Chondrocyte (in vitro differentiated cells): ENCODE data around the gene USP6NL. TPM values are rescaled to one million over a fixed set of nuclear protein-coding genes. Genes with fewer than 3 reads are reported as not detected.

Experiments used
- DNase-seq: peaks from one replicate; pipeline ENCODE4 v3.0.0; 2021; ENCODE audit warnings: mixed read lengths, low spot score
- H3K27ac Mint-ChIP-seq: one replicate; pipeline ENCODE4 v1.8.0; 2021; ENCODE audit warnings: mild to moderate bottlenecking, moderate library complexity, mixed read lengths; ENCODE audit not compliant: unreplicated experiment
- H3K27me3 Mint-ChIP-seq: 2 replicates; pipeline ENCODE4 v1.8.0; 2021; ENCODE audit warnings: low read depth, mixed read lengths
- H3K36me3 Mint-ChIP-seq: 2 replicates; pipeline ENCODE4 v1.8.0; 2021; ENCODE audit warnings: low read depth, mixed read lengths
- H3K4me1 Mint-ChIP-seq: 2 replicates; pipeline ENCODE4 v1.8.0; 2021; ENCODE audit warnings: low read depth, mild to moderate bottlenecking, mixed read lengths
- H3K4me3 Mint-ChIP-seq: one replicate; pipeline ENCODE4 v1.8.0; 2021; ENCODE audit warnings: mild to moderate bottlenecking, moderate library complexity, mixed read lengths; ENCODE audit not compliant: unreplicated experiment
- H3K9me3 Mint-ChIP-seq: 2 replicates; pipeline ENCODE4 v1.8.0; 2021; ENCODE audit warnings: low read depth, mixed read lengths
- CTCF ChIP-seq: fragments of 200-600 bp; sonication (generic); IDR thresholded peaks from 2 replicates; pipeline ENCODE4 v1.5.0; 2021; ENCODE audit warnings: antibody characterized with exemption, mild to moderate bottlenecking, moderate library complexity
- total RNA-seq: library from RNA; stranded (reverse); gene quantifications from 3 replicates; pipeline ENCODE4 v1.2.1, GENCODE V29; 2021

The USP6NL gene
- total RNA-seq, 1 donor from 2014 or later: 12.3 TPM

DNA sequence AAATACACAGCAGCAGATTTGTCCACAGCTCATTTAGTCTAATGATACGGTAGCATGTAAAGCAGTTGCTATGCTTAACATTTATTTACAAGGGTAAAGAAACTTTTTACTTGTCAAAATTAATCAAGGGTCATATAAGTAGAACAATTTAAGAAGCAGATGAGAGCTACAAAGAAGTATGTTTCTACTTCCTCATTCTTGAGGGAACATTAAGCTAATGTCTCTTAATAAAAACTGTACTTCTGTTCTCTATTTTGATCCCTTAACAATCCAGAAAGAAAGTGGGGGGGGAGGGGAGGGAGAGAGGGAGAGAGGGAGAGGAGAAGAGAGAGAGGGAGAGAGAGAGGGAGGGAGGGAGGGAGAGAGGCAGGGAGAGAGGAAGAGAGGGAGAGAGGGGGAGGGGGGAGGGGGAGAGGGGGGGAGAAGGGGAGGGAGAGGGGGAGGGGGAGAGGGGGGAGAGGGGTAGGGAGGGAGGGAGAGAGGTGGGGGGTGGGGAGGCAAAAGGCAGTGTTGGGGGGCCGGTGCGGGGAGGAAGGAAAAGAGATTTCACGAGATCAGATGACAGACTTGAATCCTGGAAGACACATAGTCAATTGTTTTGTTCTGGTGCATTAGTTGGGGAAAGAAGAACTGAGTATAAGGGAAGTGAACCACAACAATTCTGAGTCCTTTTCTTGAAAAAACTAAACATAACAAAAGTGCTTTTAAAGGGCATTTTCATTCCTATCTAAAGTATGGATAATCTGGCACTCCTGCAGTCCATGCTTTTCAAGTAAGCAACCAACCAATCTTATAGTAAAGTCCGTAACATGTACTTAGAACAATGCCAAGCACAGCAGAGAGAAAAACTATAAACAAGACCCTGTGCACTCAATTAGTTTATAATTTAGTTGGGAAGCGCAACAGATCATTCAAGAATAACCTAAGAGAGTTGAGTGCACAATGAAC is 128.0 kb downstream of the USP6NL start:
- H3K27me3 Mint-ChIP-seq: no peaks in the 10 kb centered on the region
- no peak overlapping the region for H3K4me3 Mint-ChIP-seq
- TF ChIP-seq CTCF: no peak
- H3K36me3 Mint-ChIP-seq: peaks cover 18% of the 10 kb centered on the region
- DNase-seq: no peak
- no peaks in the 10 kb centered on the region for H3K4me1 Mint-ChIP-seq
- H3K9me3 Mint-ChIP-seq: no peaks in the 10 kb centered on the region
- H3K27ac Mint-ChIP-seq: no peak overlapping the region

DNA sequence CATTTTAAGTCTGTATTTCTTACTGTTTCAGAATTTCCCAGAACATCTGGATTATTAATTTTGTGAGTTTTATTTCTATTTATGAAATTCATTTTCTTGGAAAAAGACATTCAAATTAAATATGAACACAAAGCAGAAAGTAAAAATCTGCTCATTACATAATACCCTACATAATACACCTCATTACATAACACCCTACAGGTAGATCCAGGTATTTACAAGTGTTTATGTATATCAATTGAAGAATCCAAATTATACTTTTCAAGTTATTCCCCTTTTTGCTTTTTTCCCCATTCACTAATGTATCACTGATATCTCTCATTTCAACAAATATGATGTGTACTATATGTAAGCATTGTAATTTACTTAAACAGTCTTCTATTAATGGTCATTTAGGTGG is 129.1 kb downstream of the USP6NL start:
- H3K36me3 Mint-ChIP-seq: peaks cover 15% of the 10 kb centered on the region

GRCh38 chr10:11480687-11481086 is 130.8 kb downstream of the USP6NL start:
- DNase-seq: no peak
- no peaks in the 10 kb centered on the region for H3K4me1 Mint-ChIP-seq
- no peak for TF ChIP-seq CTCF
- no peaks in the 10 kb centered on the region for H3K27me3 Mint-ChIP-seq
- no peak overlapping the region for H3K4me3 Mint-ChIP-seq
- H3K27ac Mint-ChIP-seq: no peak overlapping the region
- peaks cover 14% of the 10 kb centered on the region for H3K36me3 Mint-ChIP-seq
- no peaks in the 10 kb centered on the region for H3K9me3 Mint-ChIP-seq

More for the DNA sequence above, 129.1 kb downstream of the USP6NL start:
- DNase-seq: no peak
- no peaks in the 10 kb centered on the region for H3K4me1 Mint-ChIP-seq
- no peaks in the 10 kb centered on the region for H3K27me3 Mint-ChIP-seq
- no peak for TF ChIP-seq CTCF
- no peak overlapping the region for H3K27ac Mint-ChIP-seq
- no peaks in the 10 kb centered on the region for H3K9me3 Mint-ChIP-seq
- no peak overlapping the region for H3K4me3 Mint-ChIP-seq

DNA sequence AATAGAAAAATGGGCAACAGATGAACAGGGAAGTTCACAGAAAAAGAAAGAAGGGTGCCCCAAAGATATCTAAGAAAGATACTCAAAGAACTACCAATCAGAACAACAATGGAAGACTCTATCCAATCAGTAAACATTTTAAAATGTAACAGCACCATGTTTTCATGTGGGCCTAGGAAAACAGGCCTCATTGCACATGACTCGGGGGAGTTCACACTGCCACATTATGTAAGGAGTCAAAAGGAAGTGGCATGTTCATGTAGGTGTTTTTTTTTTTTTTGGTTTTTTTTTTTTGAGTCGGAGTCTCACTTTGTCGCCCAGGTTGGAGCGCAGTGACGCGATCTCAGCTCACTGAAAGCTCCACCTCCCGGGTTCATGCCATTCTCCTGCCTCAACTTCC is 132.2 kb downstream of the USP6NL start:
- no peak for TF ChIP-seq CTCF
- H3K4me3 Mint-ChIP-seq: no peak overlapping the region
- H3K4me1 Mint-ChIP-seq: no peaks in the 10 kb centered on the region
- H3K27ac Mint-ChIP-seq: no peak overlapping the region
- H3K9me3 Mint-ChIP-seq: no peaks in the 10 kb centered on the region
- no peaks in the 10 kb centered on the region for H3K27me3 Mint-ChIP-seq
- no peak for DNase-seq
- H3K36me3 Mint-ChIP-seq: peaks cover 11% of the 10 kb centered on the region

DNA sequence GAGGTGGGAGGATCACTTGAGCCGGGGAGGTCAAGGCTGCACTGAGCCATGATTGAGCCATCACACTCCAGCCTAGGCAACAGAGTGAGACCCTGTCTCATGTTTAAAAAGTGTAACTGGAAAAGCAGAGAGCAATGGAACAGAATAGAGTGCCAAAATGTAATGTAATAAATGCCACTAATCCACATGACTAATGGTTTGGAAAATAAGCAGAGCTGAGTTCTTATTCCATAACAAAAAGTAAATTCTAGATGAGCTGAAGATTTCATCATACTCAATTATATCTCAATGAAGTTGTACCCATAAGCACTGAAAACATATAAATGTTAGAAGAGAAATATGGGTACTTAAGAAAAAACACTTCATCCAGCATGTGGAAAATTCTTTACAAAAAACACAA is 132.6 kb downstream of the USP6NL start:
- no peak for TF ChIP-seq CTCF
- DNase-seq: no peak
- Mint-ChIP-seq H3K4me1 (no peaks in the 10 kb centered on the region), H3K9me3 (no peaks in the 10 kb centered on the region), H3K36me3 (peaks cover 9% of the 10 kb centered on the region), H3K27me3 (no peaks in the 10 kb centered on the region), H3K4me3 (no peak overlapping the region), H3K27ac (no peak overlapping the region)
